K562 (cell line): ENCODE measurements around the gene RHEX. TPM values are rescaled to one million over a fixed set of nuclear protein-coding genes. Genes with fewer than 3 reads are reported as not detected.

Experiments used
- ATAC-seq: fragments of 200-7000 bp; cut with Tn5 transposase; 3 replicates; pipeline ENCODE4 v1.9.1; 2020; ENCODE audit warnings: moderate library complexity
- BruUV-seq: library from RNA; stranded (reverse); fragments of 400-500 nt; replicated peaks from 2 replicates; lab custom pipeline; 2021; lab: Mats Ljungman, UMichigan
- CTCF ChIA-PET: fragments of 300-600 bp; formaldehyde crosslinking; extraction: SDS; loops from one replicate; lab custom pipeline; 2021; ENCODE audit warnings: low intra/inter-chr PET ratio; lab: Yijun Ruan, JAX
- POLR2A ChIA-PET: fragments of 300-600, 350-650 bp; sonication (Branson Sonifier 250); formaldehyde crosslinking; extraction: SDS; loops from one replicate; lab custom pipeline; 2021; ENCODE audit warnings: antibody characterized with exemption, inconsistent platforms; lab: Yijun Ruan, JAX
- DNase-seq, 4 experiments: peaks; one replicate each; pipeline versions ENCODE4 v3.0.0 to v3.0.0-alpha.2; 2011 to 2018; ENCODE audit warnings: low spot score in 3 of 4, mixed read lengths in 3 of 4; ENCODE audit errors: extremely low read depth in 1 of 4
- FAIRE-seq: peaks from 2 replicates; lab custom pipeline; 2011; peaks lifted over from hg19 to GRCh38; lab: Jason Lieb, UNC
- H2AFZ ChIP-seq: 2 replicates; pipeline ENCODE4 v1.6.0; 2011; ENCODE audit warnings: low read depth, low read length, control low read depth, inconsistent platforms
- H3K27ac ChIP-seq: fragments of 200-600 bp; 3 replicates; pipeline ENCODE4 v1.8.0; 2011; ENCODE audit warnings: low read depth, mild to moderate bottlenecking, control low read depth, inconsistent platforms, low read length, moderate library complexity, mixed read lengths; ENCODE audit errors: extremely low read depth
- H3K27me3 ChIP-seq, 2 experiments: fragments of 300-600 bp in 1 of 2; 2 replicates in 1 of 2; 3 replicates in 1 of 2; pipeline versions ENCODE4 v1.6.0 to v1.8.0; 2011; ENCODE audit warnings: inconsistent platforms in 2 of 2, low read length in 2 of 2, mild to moderate bottlenecking in 1 of 2, mixed read lengths in 1 of 2, moderate library complexity in 1 of 2; ENCODE audit not compliant: control insufficient read depth in 2 of 2, insufficient read depth in 2 of 2
- H3K36me3 ChIP-seq: fragments of 300-600 bp; 3 replicates; pipeline ENCODE4 v1.8.0; 2011; ENCODE audit warnings: mild to moderate bottlenecking, low read length, inconsistent platforms; ENCODE audit not compliant: control insufficient read depth, insufficient read depth
- H3K4me1 ChIP-seq, 2 experiments: fragments of 200-600 bp in 1 of 2; replicated peaks in 1 of 2; 2 replicates in 1 of 2; 3 replicates in 1 of 2; pipeline versions ENCODE4 v1.5.1 to v1.8.0; 2011; ENCODE audit warnings: inconsistent platforms in 2 of 2, low read length in 2 of 2, mild to moderate bottlenecking in 1 of 2, mixed read lengths in 1 of 2, moderate library complexity in 1 of 2; ENCODE audit not compliant: control insufficient read depth in 2 of 2, insufficient read depth in 2 of 2
- H3K4me2 ChIP-seq: 2 replicates; pipeline ENCODE4 v1.6.1; 2011; ENCODE audit warnings: low read length, control low read depth, inconsistent platforms, mixed read lengths; ENCODE audit not compliant: insufficient read depth
- H3K4me3 ChIP-seq: fragments of 200-600 bp; sonication (generic), shearing (Covaris generic); 2 replicates; pipeline ENCODE4 v1.5.1; 2016; ENCODE audit warnings: control low read depth, inconsistent platforms
- H3K79me2 ChIP-seq: fragments of 200-600 bp; 3 replicates; pipeline ENCODE4 v1.8.0; 2011; ENCODE audit warnings: low read length, inconsistent platforms; ENCODE audit not compliant: control insufficient read depth, insufficient read depth
- H3K9ac ChIP-seq, 2 experiments: 2 replicates each; pipeline versions ENCODE4 v1.6.0 to v1.6.1; 2011; ENCODE audit warnings: low read depth in 2 of 2, low read length in 2 of 2, control low read depth in 1 of 2, inconsistent platforms in 1 of 2, mild to moderate bottlenecking in 1 of 2, mixed read lengths in 1 of 2; ENCODE audit not compliant: insufficient read depth in 1 of 2
- H3K9me1 ChIP-seq: one replicate; pipeline ENCODE4 v1.6.0; 2011; ENCODE audit warnings: inconsistent platforms, mild to moderate bottlenecking, low read length, moderate library complexity; ENCODE audit not compliant: control insufficient read depth, insufficient read depth
- H3K9me3 ChIP-seq: replicated peaks from 2 replicates; pipeline ENCODE4 v1.5.1; 2011; ENCODE audit warnings: low read depth, low read length, inconsistent platforms; ENCODE audit not compliant: control insufficient read depth, insufficient read depth
- H4K20me1 ChIP-seq: replicated peaks from 2 replicates; pipeline ENCODE4 v1.6.1; 2011; ENCODE audit warnings: low read length, inconsistent platforms, mixed read lengths; ENCODE audit not compliant: control insufficient read depth, insufficient read depth
- ATF4 ChIP-seq: fragments of 450-650 bp; formaldehyde crosslinking; IDR thresholded peaks from 2 replicates; pipeline ENCODE4 v1.4.0; 2022; ENCODE audit warnings: mild to moderate bottlenecking, moderate library complexity
- BCL6 ChIP-seq: fragments of 250-450 bp; sonication (Bioruptor Pico); IDR thresholded peaks from 2 replicates; pipeline ENCODE4 v1.4.0; 2020
- ZNF507 ChIP-seq: conservative IDR thresholded peaks from 2 replicates; pipeline ENCODE4 v1.6.1; 2017; ENCODE audit warnings: missing genetic modification characterization, missing compliant biosample characterization
- ZNF830 ChIP-seq: fragments of 250-450 bp; sonication (Bioruptor Pico); IDR thresholded peaks from 2 replicates; pipeline ENCODE4 v1.5.0; 2021; ENCODE audit warnings: mild to moderate bottlenecking
- WGBS: fragments of 100-300 bp; shearing (Covaris generic); methylation state at CpG from one replicate; pipeline ENCODE4 v1.1.6; 2016; ENCODE audit warnings: low coverage, mixed read lengths; ENCODE audit not compliant: insufficient coverage; ENCODE audit errors: missing lambda C conversion rate; 5-methylcytosine and 5-hydroxymethylcytosine counted together
- in situ Hi-C: fragments of 300-500 bp; cut with MboI; formaldehyde crosslinking; loops from 4 replicates; pipeline ENCODE4 v1.15.0; 2018; ENCODE audit warnings: inconsistent platforms, mixed read lengths
- intact Hi-C: fragments of 100-400 bp; cut with micrococcal nuclease; formaldehyde crosslinking; loops from 2 replicates; pipeline ENCODE4 v1.14.2; 2022
- polyA plus RNA-seq, 8 experiments: library from polyadenylated mRNA; depleted of rRNA in 4 of 8; stranded (reverse) in 5 of 8; unstranded in 3 of 8; fragments of >200 nt; fragmentation: Nextera tagmentation in 2 of 8; fragmentation: Illumina TruSeq in 1 of 8; extraction: Ambion mirVana in 2 of 8; extraction: Trizol in 1 of 8; gene quantifications; 2 replicates each; pipeline versions ENCODE4 v1.2.1 to v1.2.3, GENCODE V29; 2011 to 2014; ENCODE audit warnings: inconsistent platforms in 1 of 8, missing spikeins in 1 of 8
- total RNA-seq, 7 experiments: library from RNA; depleted of rRNA in 6 of 7; stranded (reverse); fragments of >200 nt in 6 of 7; fragmentation: Illumina TruSeq in 2 of 7; extraction: Trizol in 2 of 7; gene quantifications; 2 replicates each; pipeline versions ENCODE4 v1.2.1 to v1.2.3, GENCODE V29; 2011 to 2021; ENCODE audit warnings: low replicate concordance in 1 of 7

RHEX gene
- total and polyA plus RNA-seq, 9 of the 15 experiments (the other 6 are each of a cell fraction or from before 2014, with no cell fraction given) = not detected

DNA sequence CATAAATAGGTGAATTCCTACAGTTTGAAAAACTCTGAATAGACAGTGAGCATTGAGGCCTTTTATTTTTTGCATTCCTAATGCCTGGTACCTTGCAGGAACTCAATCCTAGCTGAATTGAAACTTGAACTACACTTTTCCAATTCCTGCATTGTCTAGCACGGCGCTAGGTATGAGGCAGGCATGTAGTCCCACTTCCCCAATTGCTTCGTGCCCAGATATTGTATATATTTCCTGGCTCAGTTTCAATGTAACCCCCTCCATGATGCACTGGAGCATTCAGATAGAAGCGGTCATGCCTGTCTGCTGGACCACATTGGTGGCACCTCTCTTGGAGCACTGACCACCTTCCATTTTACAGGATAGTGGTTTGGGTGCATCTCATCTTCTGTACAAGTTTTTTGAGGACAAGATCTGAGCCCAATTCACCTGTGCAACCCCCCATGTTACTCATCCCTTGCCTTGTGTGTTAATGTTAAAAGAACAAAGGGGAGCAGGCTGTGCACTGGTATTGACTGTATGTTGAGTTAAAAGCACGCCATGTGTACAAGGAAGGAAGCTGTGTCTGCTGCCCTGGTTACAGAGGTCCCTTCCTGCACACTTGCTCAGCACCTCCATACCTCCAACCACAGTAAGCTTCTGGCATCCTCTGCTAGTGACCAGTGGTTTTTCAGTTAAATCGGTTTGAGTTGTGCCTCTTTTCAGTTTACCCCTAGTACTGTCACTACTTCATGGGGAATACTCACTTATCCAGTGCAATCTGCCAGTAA, 39.8 kb upstream of the RHEX start:
- H3K4me1 ChIP-seq = peaks cover 9 to 16% of the 10 kb centered on the region in 2 experiments
- no peak for DNase-seq
- POLR2A ChIA-PET = interaction anchor here (0.7 kb wide), 1 partner anchor 25 kb away, joined by 4 read pairs; no protein-coding TSS in a partner anchor
- no peak for TF ChIP-seq ZNF507 (tag)
- no peak for TF ChIP-seq ATF4
- TF ChIP-seq ZNF830 (CRISPR knock-in tag) = no peak
- no peak for TF ChIP-seq BCL6 (CRISPR knock-in tag)
- TF ChIP-seq, all 486 proteins: peak for 0
- no peaks in the 10 kb centered on the region for H3K9me3 ChIP-seq
- in situ Hi-C loops (no loop called here), intact Hi-C loops (no loop called here)
- H3K27ac ChIP-seq = no peak overlapping the region
- no peak overlapping the region for H3K4me3 ChIP-seq
- no TSS peak for BruUV-seq
- H2AFZ ChIP-seq = no peak overlapping the region
- FAIRE-seq = no peak
- no peaks in the 10 kb centered on the region for H3K36me3 ChIP-seq
- no peaks in the 10 kb centered on the region for H3K79me2 ChIP-seq
- CTCF ChIA-PET = no interaction called here
- WGBS = 21% methylated on average over 6 of the region's 6 CpGs
- no peaks in the 10 kb centered on the region; the same call in 1 of the 2 replicates for H4K20me1 ChIP-seq
- H3K27me3 ChIP-seq = peaks cover 3 to 17% of the 10 kb centered on the region in 2 experiments; a peak in 3 of 5 replicates
- no peak for ATAC-seq
- no peak overlapping the region for H3K9ac ChIP-seq
- no peak overlapping the region for H3K4me2 ChIP-seq
- no peaks in the 10 kb centered on the region for H3K9me1 ChIP-seq
